ES-I3 (cell line): ENCODE measurements around the gene PTPRS.
"Not testable (repeated sequence)": the region's sequence is repeated elsewhere in the genome, so short reads cannot be mapped to it uniquely, and the experiment has no call there.

Experiments used
- H3K36me3 ChIP-seq: 2 replicates; pipeline ENCODE4 v1.6.1; 2013; ENCODE audit warnings: mild to moderate bottlenecking, low read length, control low read depth, moderate library complexity; ENCODE audit not compliant: insufficient read depth
- H3K4me1 ChIP-seq: 2 replicates; pipeline ENCODE4 v1.6.1; 2013; ENCODE audit warnings: mild to moderate bottlenecking, control low read depth, low read length; ENCODE audit not compliant: insufficient read depth
- H3K9ac ChIP-seq: 2 replicates; pipeline ENCODE4 v1.6.1; 2013; ENCODE audit warnings: low read depth, mild to moderate bottlenecking, low read length, moderate library complexity
- H3K9me3 ChIP-seq: 2 replicates; pipeline ENCODE4 v1.6.1; 2013; ENCODE audit warnings: mild to moderate bottlenecking, low read length, moderate library complexity; ENCODE audit not compliant: control insufficient read depth, insufficient read depth

PTPRS gene

DNA sequence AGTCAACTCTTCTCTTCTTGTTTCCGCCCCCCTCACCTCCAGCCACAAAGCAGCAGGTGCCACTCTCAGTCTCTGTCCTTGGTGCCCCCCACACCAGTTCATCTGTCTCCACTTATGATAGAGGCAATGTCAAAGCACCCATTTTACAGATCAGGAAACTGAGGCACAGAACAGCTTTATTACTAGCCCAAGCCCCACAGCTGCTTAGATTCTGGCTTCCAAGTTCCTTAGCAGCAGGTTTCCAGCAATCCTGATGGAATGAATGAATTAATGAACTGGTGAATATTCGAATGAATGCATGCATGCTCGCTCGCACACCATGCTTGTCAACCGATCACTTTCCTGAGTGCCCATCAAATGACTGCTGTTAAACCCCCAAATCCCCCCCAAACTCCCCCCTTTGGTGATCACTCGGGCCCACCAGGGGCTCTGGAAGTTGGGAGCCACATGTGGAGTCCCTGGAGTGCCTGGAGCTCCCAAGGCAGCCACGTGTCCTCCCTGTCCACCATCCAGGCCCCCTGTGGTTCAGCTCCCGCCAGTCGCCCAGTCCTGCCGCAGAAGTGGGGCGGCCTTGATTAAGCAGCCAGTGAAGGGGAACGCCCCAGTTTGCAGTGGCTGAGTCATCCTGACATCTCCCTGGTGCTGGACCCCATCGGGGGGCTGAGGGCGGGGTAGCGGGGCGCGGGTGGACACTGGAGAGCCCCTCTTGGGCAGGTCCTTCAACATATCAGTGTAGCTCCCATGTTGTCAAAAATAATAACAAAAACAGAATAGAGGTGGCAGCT lies 6.8 kb downstream of the PTPRS start:
- Histone ChIP-seq H3K36me3 (no peaks in the 10 kb centered on the region), H3K9me3 (no peaks in the 10 kb centered on the region), H3K9ac (no peak overlapping the region), H3K4me1 (peaks cover 15% of the 10 kb centered on the region)

DNA sequence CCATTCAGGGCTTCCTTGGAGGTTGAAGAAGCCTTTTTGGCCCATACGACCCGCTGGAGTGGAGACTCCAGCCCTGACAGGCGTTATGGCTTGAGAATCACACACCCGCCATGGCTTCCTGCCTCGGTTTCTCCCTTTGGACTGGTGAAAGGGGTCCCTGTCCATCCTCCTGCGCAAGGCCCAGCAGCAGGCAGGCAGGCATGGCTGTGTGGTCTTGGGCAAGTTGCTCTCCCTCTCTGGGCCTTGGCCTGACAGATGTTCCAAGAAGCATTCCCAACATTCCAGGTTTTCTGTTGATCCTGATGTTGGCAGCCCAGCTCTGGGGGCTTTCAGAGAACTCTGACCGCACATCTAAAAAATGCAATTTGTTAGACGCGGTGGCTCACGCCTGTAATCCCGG lies 8.1 kb downstream of the PTPRS start:
- Histone ChIP-seq H3K9me3 (no peaks in the 10 kb centered on the region), H3K4me1 (peaks cover 12% of the 10 kb centered on the region), H3K36me3 (no peaks in the 10 kb centered on the region), H3K9ac (no peak overlapping the region)

DNA sequence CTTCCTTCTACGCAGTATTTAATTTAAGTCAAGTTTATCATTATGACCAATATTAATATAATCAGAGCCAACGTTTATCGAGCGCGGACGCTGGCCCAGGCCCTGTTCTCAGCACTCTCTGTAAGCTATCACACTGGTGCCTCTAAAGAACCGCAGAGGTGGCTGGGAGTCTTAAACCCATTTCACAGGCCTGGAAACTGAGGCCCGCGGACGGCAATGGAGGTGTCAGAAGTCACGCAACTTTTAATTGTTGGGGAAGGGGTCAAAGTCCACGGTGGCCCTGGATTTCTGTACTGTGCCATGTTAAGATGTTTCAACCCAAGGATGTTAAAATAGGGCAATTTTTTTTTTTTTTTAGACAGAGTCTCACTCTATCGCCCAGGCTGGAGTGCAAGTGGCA lies 8.8 kb downstream of the PTPRS start:
- no peak overlapping the region for H3K9ac ChIP-seq
- H3K4me1 ChIP-seq = peaks cover 9% of the 10 kb centered on the region
- no peaks in the 10 kb centered on the region for H3K9me3 ChIP-seq
- H3K36me3 ChIP-seq = no peaks in the 10 kb centered on the region

DNA sequence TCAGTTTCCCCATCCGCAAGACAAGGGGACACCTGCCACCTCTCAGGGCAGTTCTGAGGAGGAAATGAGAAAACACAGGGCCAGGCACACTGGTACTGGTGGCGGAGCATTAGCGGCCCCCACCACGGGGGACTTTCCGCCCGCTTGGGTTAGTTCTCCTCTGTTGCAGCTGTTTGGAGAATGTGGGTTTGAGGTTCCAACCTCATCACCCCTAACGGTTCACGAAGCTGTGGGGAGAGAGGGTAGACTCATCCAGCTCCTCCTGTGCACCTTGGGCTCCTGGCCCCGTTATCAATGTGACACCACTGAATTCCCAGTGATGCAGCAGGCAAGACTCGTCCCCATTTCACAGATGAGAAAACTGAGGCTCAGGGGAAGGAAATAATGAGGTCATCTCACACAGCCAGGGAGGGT lies 10.3 kb downstream of the PTPRS start:
- H3K9ac ChIP-seq = no peak overlapping the region

DNA sequence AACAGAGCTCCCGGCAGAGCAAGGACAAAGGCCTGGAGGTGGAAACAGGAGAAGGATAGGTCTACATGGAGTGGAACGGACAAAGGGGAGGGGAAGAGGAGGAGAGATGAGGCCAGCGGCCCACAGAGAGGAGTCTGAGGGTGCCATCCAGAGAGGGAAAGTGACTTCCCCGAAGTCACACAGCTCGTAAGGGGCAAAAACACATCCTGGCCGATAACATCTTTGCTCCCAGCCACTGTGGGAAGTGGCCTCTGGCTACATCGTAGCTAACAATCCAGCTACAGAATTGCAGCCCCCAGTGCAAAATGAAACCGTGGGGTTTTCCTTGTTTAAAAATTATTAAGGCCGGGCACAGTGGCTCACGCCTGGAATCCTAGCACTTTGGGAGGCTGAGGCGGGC lies 11.5 kb downstream of the PTPRS start:
- H3K36me3 ChIP-seq = no peaks in the 10 kb centered on the region
- no peaks in the 10 kb centered on the region for H3K9me3 ChIP-seq
- no peak overlapping the region for H3K9ac ChIP-seq
- no peaks in the 10 kb centered on the region for H3K4me1 ChIP-seq

More for the DNA sequence above, 10.3 kb downstream of the PTPRS start:
- no peaks in the 10 kb centered on the region for H3K9me3 ChIP-seq
- H3K4me1 ChIP-seq = no peaks in the 10 kb centered on the region
- no peaks in the 10 kb centered on the region for H3K36me3 ChIP-seq

DNA sequence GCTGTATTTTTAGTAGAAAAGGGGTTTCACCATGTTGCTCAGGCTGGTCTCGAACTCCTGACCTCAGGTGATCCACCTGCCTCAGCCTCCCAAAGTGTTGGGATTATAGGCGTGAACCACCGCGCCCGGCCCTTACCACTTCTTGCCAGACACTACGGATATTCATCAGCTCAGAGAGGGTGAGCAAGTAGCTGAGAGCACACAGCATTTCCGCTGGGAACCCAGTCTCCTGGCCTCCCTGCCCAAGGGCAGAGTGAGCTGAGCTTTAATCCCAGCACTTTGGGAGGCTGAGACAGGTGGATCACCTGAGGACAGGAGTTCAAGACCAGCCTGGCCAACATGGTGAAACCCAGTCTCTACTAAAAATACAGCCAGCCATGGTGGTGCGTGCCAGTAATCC lies 12.2 kb downstream of the PTPRS start:
- H3K9ac ChIP-seq, H3K36me3 ChIP-seq, H3K4me1 ChIP-seq, H3K9me3 ChIP-seq: not testable (repeated sequence)

DNA sequence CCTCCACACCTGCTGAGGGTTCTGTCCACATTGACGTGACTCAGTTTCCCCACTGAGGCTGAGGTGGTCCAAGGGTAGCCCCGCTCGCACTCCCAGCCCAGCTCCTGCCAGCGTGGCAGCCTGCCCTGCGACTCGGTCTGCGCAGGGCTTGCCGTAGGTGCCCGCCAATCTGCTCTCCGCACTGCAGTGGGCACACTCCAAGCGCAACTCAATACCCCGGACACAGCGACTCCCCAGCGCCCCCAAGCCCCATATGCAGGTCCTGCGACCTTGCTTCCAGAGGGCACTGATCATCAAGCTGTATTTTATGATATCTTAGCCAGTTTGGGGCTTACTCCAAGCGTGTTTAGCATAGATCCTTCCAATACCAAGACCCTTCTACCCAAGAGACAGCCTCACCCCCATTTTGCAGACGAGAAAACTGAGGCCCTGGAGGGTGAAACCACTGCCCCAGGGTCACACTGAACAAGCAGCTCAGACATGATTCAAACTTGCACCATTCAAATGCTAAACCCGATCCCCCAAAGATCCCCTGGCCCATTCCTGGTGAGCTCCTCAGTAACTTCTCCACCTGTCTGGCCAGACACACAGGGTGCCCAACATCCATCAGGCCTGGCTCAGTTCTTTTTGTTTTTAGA lies 13.5 kb downstream of the PTPRS start:
- Histone ChIP-seq H3K36me3 (no peaks in the 10 kb centered on the region), H3K4me1 (peaks cover 4% of the 10 kb centered on the region; the same call in 1 of the 2 replicates), H3K9ac (no peak overlapping the region), H3K9me3 (no peaks in the 10 kb centered on the region)

DNA sequence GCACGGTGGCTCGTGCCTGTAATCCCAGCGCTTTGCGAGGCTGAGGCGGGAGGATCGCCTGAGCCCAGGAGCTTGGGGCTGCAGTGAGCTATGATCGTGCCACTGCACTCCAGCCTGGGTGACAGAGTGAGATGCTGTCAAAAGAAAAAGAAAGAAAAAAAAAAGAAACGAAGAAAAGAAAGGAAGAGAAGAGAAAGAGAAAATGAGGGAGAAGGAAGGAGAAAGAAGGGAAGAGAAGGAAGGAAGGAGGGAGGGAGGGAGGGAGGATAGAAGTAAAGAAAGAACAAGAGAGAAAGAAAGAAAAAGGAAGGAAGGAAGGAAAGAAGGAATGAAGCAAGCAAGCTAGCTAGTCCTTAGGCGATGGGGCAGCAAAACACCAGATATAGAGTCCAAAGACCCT lies 14.1 kb downstream of the PTPRS start:
- H3K9me3 ChIP-seq = no peaks in the 10 kb centered on the region
- H3K36me3 ChIP-seq = no peaks in the 10 kb centered on the region
- H3K9ac ChIP-seq = no peak overlapping the region
- peaks cover 4% of the 10 kb centered on the region; the same call in 1 of the 2 replicates for H3K4me1 ChIP-seq

DNA sequence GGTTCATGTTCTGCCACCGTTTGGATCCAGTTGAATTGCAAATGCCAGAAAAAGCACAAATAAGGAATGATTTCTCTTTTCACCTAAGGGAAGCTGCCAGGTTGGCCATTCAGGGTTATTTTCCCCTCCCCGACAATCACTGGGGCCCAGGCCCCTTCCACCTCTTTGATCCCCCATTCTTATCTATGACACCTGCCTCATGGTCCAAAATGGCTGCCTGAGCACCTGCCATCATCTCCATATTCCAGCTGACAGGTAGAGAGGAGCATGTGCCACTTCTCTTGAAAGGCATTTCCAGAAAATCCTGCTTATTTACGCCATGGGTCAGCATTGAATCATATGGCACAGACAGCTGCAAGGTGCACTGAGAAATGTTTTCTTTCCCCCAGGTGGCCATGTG lies 15.7 kb downstream of the PTPRS start:
- H3K9me3 ChIP-seq = no peaks in the 10 kb centered on the region
- H3K4me1 ChIP-seq = peaks cover 4% of the 10 kb centered on the region; the same call in 1 of the 2 replicates
- no peaks in the 10 kb centered on the region for H3K36me3 ChIP-seq
- H3K9ac ChIP-seq = no peak overlapping the region

DNA sequence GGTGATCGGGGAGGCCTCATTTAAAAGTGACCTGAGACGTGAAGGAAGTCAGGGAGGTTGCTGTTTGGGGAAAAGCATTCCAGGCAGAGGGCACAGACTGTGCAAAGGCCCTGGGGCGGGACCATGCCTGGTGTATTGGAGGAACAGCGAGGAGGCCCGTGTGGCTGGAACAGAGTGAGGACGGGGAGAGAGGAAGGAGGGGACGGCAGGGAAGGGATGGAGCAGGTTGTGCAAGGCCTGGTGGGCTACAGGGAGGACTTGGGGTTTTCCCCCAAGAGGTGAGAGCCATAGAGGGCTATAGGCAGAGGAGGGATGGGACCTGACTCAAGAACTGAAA lies 17.2 kb downstream of the PTPRS start:
- Histone ChIP-seq H3K9me3 (no peaks in the 10 kb centered on the region), H3K4me1 (peaks cover 4% of the 10 kb centered on the region; the same call in 1 of the 2 replicates), H3K9ac (no peak overlapping the region), H3K36me3 (no peaks in the 10 kb centered on the region)

DNA sequence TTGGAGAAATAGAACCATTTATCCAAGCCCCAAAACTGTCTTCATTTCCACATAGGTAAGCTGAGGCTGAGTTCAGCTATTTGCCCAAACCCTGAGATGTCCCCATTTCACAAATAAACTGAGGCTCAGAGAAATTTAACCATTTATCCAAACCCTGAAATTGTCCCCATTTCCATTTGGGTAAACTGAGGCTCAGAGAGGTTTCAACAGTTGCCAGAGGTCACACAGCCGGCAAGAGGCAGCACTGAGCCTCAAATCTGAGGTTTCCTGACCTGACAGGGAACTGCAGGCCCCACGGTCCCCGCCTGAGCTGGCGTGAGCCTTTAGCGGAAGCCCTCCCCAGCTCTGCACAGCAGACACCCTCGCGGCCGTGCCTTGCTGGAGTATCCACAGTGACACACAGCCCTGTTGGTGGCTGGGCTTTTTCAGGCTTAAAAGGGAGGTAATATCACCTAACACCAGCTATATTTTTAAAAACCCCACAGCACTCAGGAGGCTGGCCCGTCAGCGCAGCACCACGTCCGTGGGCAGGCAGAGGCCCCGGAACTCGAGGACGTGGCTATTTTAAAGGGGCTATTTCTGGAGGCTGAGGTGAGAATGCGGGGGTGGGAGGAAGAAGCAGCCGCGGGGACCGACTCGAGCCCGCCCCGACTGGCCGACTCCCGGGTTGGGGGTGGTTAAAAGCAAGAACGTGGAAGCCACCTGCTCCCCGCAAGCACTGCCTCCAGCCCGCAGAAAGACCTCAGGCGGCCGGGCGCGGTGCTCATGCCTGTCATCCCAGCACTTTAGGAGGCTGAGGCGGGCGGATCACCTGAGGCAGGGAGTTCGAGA lies 18.5 kb downstream of the PTPRS start:
- peaks cover 4% of the 10 kb centered on the region; the same call in 1 of the 2 replicates for H3K4me1 ChIP-seq
- H3K9ac ChIP-seq = no peak overlapping the region
- H3K36me3 ChIP-seq = no peaks in the 10 kb centered on the region
- no peaks in the 10 kb centered on the region for H3K9me3 ChIP-seq

DNA sequence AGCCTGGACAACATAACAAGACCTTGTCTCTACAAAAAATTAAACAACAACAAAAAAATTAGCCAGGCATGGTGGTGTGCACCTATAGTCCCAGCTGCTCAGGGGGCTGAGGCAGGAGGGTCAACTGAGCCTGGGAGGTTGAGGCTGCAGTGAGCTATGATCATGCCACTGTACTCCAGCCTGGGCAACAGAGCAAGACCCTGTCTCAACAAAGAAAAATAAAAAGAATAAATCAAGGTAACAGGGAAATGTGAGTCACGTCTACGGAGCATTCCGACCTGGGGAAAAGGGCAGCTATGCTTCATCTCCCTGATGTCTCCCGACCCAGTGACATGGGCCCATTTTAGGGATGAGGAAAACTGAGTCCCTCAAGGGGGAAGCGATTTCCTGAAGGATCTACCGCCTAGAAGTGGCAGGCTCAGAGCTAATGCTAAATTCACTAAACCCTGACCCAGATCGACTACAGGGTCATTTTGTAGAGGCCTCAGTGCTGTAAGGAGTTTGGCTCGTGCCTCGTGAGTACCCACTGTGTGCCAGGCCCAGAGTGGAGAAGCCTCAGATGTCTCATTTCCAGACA lies 19.5 kb downstream of the PTPRS start:
- Histone ChIP-seq H3K9me3 (no peaks in the 10 kb centered on the region), H3K9ac (no peak overlapping the region), H3K4me1 (peaks cover 4% of the 10 kb centered on the region; the same call in 1 of the 2 replicates), H3K36me3 (no peaks in the 10 kb centered on the region)

DNA sequence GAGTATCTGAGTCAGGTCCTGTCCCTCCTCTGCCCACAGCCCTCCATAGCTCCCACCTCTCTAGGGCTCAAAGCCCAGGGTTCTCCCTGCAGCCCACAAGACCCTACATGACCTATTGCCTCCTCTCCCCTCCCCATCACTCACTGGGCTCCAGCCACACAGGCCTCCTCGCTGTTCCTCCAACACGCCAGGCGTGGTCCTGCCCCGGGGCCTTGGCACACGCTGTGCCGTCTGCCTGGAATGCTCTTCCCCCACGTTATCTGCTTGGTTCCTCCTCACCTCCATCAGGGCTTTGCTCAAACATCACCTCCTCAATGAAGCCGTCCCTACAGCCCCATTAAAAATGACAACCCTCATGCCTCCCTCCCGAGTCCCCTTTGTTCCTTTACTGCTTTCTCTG lies 21.1 kb downstream of the PTPRS start:
- H3K9ac ChIP-seq = no peak overlapping the region
- H3K36me3 ChIP-seq = no peaks in the 10 kb centered on the region
- H3K9me3 ChIP-seq = no peaks in the 10 kb centered on the region
- peaks cover 4% of the 10 kb centered on the region; the same call in 1 of the 2 replicates for H3K4me1 ChIP-seq

DNA sequence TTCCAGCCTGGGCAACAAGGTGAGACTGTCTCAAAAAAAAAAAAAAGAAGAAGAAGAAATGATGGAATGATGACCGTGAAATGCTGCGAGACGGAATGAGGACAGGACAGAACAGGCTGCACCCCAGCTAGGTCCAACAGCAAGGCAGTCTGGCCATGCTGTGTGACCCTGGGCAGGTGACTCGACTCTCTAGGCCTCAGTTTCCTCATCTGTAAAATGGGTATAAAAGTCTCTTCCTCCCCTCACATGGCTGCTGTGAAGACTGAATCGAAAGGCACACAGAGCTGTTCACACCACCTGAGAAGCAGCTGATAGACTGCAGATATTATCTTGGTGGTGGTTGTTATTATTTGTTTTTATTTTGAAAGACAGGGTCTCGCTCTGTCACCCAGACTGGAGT lies 22.3 kb downstream of the PTPRS start:
- Histone ChIP-seq H3K4me1 (peaks cover 4% of the 10 kb centered on the region; the same call in 1 of the 2 replicates), H3K9ac (no peak overlapping the region), H3K9me3 (no peaks in the 10 kb centered on the region), H3K36me3 (no peaks in the 10 kb centered on the region)
